Measurements from ENCODE around the gene KIF6.

KIF6 gene

GRCh38 chr6:39402239-39402751 is 322.9 kb downstream of the KIF6 start:
- H3K27ac ChIP-seq (ENCODE audit: low read length) = no peak overlapping the region
- H3K36me3 ChIP-seq (ENCODE audit: control insufficient read depth, low read depth, low read length) = no peaks in the 10 kb centered on the region
- H3K4me3 ChIP-seq (ENCODE audit: low read length) = no peak overlapping the region
- H3K4me1 ChIP-seq (ENCODE audit: control insufficient read depth, low read depth, low read length) = no peaks in the 10 kb centered on the region
- H3K9me3 ChIP-seq (ENCODE audit: control insufficient read depth, low read depth, low read length) = no peaks in the 10 kb centered on the region
- H3K27me3 ChIP-seq (ENCODE audit: control insufficient read depth, insufficient read depth, low read length) = no peaks in the 10 kb centered on the region
- no peak overlapping the region for H3K9ac ChIP-seq (ENCODE audit: low read length)

- Histone ChIP-seq H3K27ac (ENCODE audit: low read length) (no peak overlapping the region), H3K4me1 (ENCODE audit: control insufficient read depth, low read depth, low read length) (no peaks in the 10 kb centered on the region), H3K27me3 (ENCODE audit: control insufficient read depth, insufficient read depth, low read length) (no peaks in the 10 kb centered on the region), H3K9me3 (ENCODE audit: control insufficient read depth, low read depth, low read length) (no peaks in the 10 kb centered on the region), H3K4me3 (ENCODE audit: low read length) (no peak overlapping the region), H3K9ac (ENCODE audit: low read length) (no peak overlapping the region), H3K36me3 (ENCODE audit: control insufficient read depth, low read depth, low read length) (no peaks in the 10 kb centered on the region)
Observed at GRCh38 chr6:39401376-39401775, 323.8 kb downstream of the KIF6 start.

GRCh38 chr6:39400026-39400425 is 325.2 kb downstream of the KIF6 start:
- no peaks in the 10 kb centered on the region for H3K36me3 ChIP-seq (ENCODE audit: control insufficient read depth, low read depth, low read length)
- H3K4me1 ChIP-seq (ENCODE audit: control insufficient read depth, low read depth, low read length) = no peaks in the 10 kb centered on the region
- no peak overlapping the region for H3K27ac ChIP-seq (ENCODE audit: low read length)
- no peaks in the 10 kb centered on the region for H3K9me3 ChIP-seq (ENCODE audit: control insufficient read depth, low read depth, low read length)
- no peaks in the 10 kb centered on the region for H3K27me3 ChIP-seq (ENCODE audit: control insufficient read depth, insufficient read depth, low read length)
- no peak overlapping the region for H3K4me3 ChIP-seq (ENCODE audit: low read length)
- H3K9ac ChIP-seq (ENCODE audit: low read length) = no peak overlapping the region

GRCh38 chr6:39396854-39397253 is 328.4 kb downstream of the KIF6 start:
- H3K4me1 ChIP-seq (ENCODE audit: control insufficient read depth, low read depth, low read length) = no peaks in the 10 kb centered on the region
- no peaks in the 10 kb centered on the region for H3K9me3 ChIP-seq (ENCODE audit: control insufficient read depth, low read depth, low read length)
- H3K36me3 ChIP-seq (ENCODE audit: control insufficient read depth, low read depth, low read length) = no peaks in the 10 kb centered on the region
- no peaks in the 10 kb centered on the region for H3K27me3 ChIP-seq (ENCODE audit: control insufficient read depth, insufficient read depth, low read length)
- H3K4me3 ChIP-seq (ENCODE audit: low read length) = no peak overlapping the region
- H3K27ac ChIP-seq (ENCODE audit: low read length) = no peak overlapping the region
- H3K9ac ChIP-seq (ENCODE audit: low read length) = no peak overlapping the region

GRCh38 chr6:39393075-39393474 is 332.1 kb downstream of the KIF6 start:
- H3K9me3 ChIP-seq (ENCODE audit: control insufficient read depth, low read depth, low read length) = no peaks in the 10 kb centered on the region
- H3K9ac ChIP-seq (ENCODE audit: low read length) = no peak overlapping the region
- H3K27ac ChIP-seq (ENCODE audit: low read length) = no peak overlapping the region
- no peaks in the 10 kb centered on the region for H3K36me3 ChIP-seq (ENCODE audit: control insufficient read depth, low read depth, low read length)
- H3K4me3 ChIP-seq (ENCODE audit: low read length) = no peak overlapping the region
- no peaks in the 10 kb centered on the region for H3K27me3 ChIP-seq (ENCODE audit: control insufficient read depth, insufficient read depth, low read length)
- no peaks in the 10 kb centered on the region for H3K4me1 ChIP-seq (ENCODE audit: control insufficient read depth, low read depth, low read length)

GRCh38 chr6:39391182-39391581 is 334.0 kb downstream of the KIF6 start:
- Histone ChIP-seq H3K27ac (ENCODE audit: low read length) (no peak overlapping the region), H3K4me1 (ENCODE audit: control insufficient read depth, low read depth, low read length) (no peaks in the 10 kb centered on the region), H3K9ac (ENCODE audit: low read length) (no peak overlapping the region), H3K27me3 (ENCODE audit: control insufficient read depth, insufficient read depth, low read length) (no peaks in the 10 kb centered on the region), H3K4me3 (ENCODE audit: low read length) (no peak overlapping the region), H3K36me3 (ENCODE audit: control insufficient read depth, low read depth, low read length) (no peaks in the 10 kb centered on the region), H3K9me3 (ENCODE audit: control insufficient read depth, low read depth, low read length) (no peaks in the 10 kb centered on the region)

GRCh38 chr6:39389484-39389767 is 335.8 kb downstream of the KIF6 start:
- Histone ChIP-seq H3K27ac (ENCODE audit: low read length) (no peak overlapping the region), H3K36me3 (ENCODE audit: control insufficient read depth, low read depth, low read length) (no peaks in the 10 kb centered on the region), H3K27me3 (ENCODE audit: control insufficient read depth, insufficient read depth, low read length) (no peaks in the 10 kb centered on the region), H3K4me1 (ENCODE audit: control insufficient read depth, low read depth, low read length) (no peaks in the 10 kb centered on the region), H3K4me3 (ENCODE audit: low read length) (no peak overlapping the region), H3K9me3 (ENCODE audit: control insufficient read depth, low read depth, low read length) (no peaks in the 10 kb centered on the region), H3K9ac (ENCODE audit: low read length) (no peak overlapping the region)

- no peaks in the 10 kb centered on the region for H3K27me3 ChIP-seq (ENCODE audit: control insufficient read depth, insufficient read depth, low read length)
- H3K27ac ChIP-seq (ENCODE audit: low read length) = no peak overlapping the region
- H3K9ac ChIP-seq (ENCODE audit: low read length) = no peak overlapping the region
- H3K4me1 ChIP-seq (ENCODE audit: control insufficient read depth, low read depth, low read length) = no peaks in the 10 kb centered on the region
- no peak overlapping the region for H3K4me3 ChIP-seq (ENCODE audit: low read length)
- no peaks in the 10 kb centered on the region for H3K36me3 ChIP-seq (ENCODE audit: control insufficient read depth, low read depth, low read length)
- no peaks in the 10 kb centered on the region for H3K9me3 ChIP-seq (ENCODE audit: control insufficient read depth, low read depth, low read length)
Observed at GRCh38 chr6:39388606-39389483, 336.4 kb downstream of the KIF6 start.

GRCh38 chr6:39387785-39388184 is 337.4 kb downstream of the KIF6 start:
- no peaks in the 10 kb centered on the region for H3K4me1 ChIP-seq (ENCODE audit: control insufficient read depth, low read depth, low read length)
- no peak overlapping the region for H3K27ac ChIP-seq (ENCODE audit: low read length)
- H3K36me3 ChIP-seq (ENCODE audit: control insufficient read depth, low read depth, low read length) = no peaks in the 10 kb centered on the region
- H3K27me3 ChIP-seq (ENCODE audit: control insufficient read depth, insufficient read depth, low read length) = no peaks in the 10 kb centered on the region
- no peak overlapping the region for H3K4me3 ChIP-seq (ENCODE audit: low read length)
- H3K9ac ChIP-seq (ENCODE audit: low read length) = no peak overlapping the region
- no peaks in the 10 kb centered on the region for H3K9me3 ChIP-seq (ENCODE audit: control insufficient read depth, low read depth, low read length)

- H3K27ac ChIP-seq (ENCODE audit: low read length) = no peak overlapping the region
- H3K4me1 ChIP-seq (ENCODE audit: control insufficient read depth, low read depth, low read length) = no peaks in the 10 kb centered on the region
- H3K4me3 ChIP-seq (ENCODE audit: low read length) = no peak overlapping the region
- no peaks in the 10 kb centered on the region for H3K9me3 ChIP-seq (ENCODE audit: control insufficient read depth, low read depth, low read length)
- H3K27me3 ChIP-seq (ENCODE audit: control insufficient read depth, insufficient read depth, low read length) = no peaks in the 10 kb centered on the region
- H3K9ac ChIP-seq (ENCODE audit: low read length) = no peak overlapping the region
- H3K36me3 ChIP-seq (ENCODE audit: control insufficient read depth, low read depth, low read length) = no peaks in the 10 kb centered on the region
Observed at GRCh38 chr6:39386487-39386886, 338.7 kb downstream of the KIF6 start.

GRCh38 chr6:39381550-39382140 is 343.6 kb downstream of the KIF6 start:
- Histone ChIP-seq H3K27ac (ENCODE audit: low read length) (no peak overlapping the region), H3K27me3 (ENCODE audit: control insufficient read depth, insufficient read depth, low read length) (no peaks in the 10 kb centered on the region)

More at GRCh38 chr6:39381550-39382140, 343.6 kb downstream of the KIF6 start:
- H3K9me3 ChIP-seq (ENCODE audit: control insufficient read depth, low read depth, low read length) = no peaks in the 10 kb centered on the region
- H3K4me3 ChIP-seq (ENCODE audit: low read length) = no peak overlapping the region
- H3K9ac ChIP-seq (ENCODE audit: low read length) = no peak overlapping the region
- H3K4me1 ChIP-seq (ENCODE audit: control insufficient read depth, low read depth, low read length) = no peaks in the 10 kb centered on the region
- H3K36me3 ChIP-seq (ENCODE audit: control insufficient read depth, low read depth, low read length) = no peaks in the 10 kb centered on the region

Data from iPS-18a (cell line).